ENCODE results near the gene DUOXA1. TPM values are rescaled to one million over a fixed set of nuclear protein-coding genes. Genes with fewer than 3 reads are reported as not detected.

The DUOXA1 gene, protein sequence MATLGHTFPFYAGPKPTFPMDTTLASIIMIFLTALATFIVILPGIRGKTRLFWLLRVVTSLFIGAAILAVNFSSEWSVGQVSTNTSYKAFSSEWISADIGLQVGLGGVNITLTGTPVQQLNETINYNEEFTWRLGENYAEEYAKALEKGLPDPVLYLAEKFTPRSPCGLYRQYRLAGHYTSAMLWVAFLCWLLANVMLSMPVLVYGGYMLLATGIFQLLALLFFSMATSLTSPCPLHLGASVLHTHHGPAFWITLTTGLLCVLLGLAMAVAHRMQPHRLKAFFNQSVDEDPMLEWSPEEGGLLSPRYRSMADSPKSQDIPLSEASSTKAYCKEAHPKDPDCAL
- total RNA-seq = not detected in 2 replicates
- long read RNA-seq = 0 reads

DNA sequence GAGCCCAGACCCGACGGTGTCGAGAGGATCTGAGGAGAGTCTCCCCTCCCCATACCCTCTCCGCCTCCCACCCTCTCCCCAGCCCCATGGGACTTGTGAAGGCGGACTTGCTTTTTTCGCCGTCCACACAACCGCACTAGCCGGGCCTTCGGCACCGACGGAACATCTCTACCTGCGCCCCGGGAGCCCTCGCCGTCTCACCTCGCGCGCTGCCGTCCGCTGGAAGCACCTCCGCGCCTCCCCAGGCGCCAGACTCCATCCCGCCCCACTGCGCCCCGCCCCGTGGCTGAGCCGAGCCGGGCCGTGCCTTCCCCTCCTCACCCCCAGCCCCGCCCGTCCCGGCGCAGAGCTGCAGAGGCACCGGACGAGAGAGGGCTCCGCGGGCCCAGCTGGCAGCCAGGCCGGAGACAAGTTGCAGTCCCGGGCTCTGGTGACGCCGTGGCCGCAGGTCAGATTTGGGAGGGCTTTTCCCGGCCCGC is at the start of gene DUOXA1, which contains the start of gene DUOX1:
Gene DUOXA1 (minus strand): TSS at position 229 of the 479 bp plus-strand sequence. CDS start 6,865 bp downstream, outside the sequence.
Gene DUOX1 (plus strand): TSS at position 344 of the 479 bp plus-strand sequence. CDS start 1,973 bp downstream, outside the sequence.
- DNase-seq (ENCODE audit: low read depth, low spot score) = no peak
- TF ChIP-seq, protein P1, sequence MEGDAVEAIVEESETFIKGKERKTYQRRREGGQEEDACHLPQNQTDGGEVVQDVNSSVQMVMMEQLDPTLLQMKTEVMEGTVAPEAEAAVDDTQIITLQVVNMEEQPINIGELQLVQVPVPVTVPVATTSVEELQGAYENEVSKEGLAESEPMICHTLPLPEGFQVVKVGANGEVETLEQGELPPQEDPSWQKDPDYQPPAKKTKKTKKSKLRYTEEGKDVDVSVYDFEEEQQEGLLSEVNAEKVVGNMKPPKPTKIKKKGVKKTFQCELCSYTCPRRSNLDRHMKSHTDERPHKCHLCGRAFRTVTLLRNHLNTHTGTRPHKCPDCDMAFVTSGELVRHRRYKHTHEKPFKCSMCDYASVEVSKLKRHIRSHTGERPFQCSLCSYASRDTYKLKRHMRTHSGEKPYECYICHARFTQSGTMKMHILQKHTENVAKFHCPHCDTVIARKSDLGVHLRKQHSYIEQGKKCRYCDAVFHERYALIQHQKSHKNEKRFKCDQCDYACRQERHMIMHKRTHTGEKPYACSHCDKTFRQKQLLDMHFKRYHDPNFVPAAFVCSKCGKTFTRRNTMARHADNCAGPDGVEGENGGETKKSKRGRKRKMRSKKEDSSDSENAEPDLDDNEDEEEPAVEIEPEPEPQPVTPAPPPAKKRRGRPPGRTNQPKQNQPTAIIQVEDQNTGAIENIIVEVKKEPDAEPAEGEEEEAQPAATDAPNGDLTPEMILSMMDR (conservative IDR thresholded peaks at IDR 0.05) = no peak
- no peak within 1 kb of the TSS for H3K27ac Mint-ChIP-seq (ENCODE audit: unreplicated experiment)
- peaks cover 100% of the 10 kb centered on the region for H3K27me3 Mint-ChIP-seq (ENCODE audit: low read depth)
- H3K9me3 Mint-ChIP-seq = no peaks in the 10 kb centered on the region
- H3K4me1 Mint-ChIP-seq = peaks cover 12% of the 10 kb centered on the region
- peak within 1 kb of the TSS; percentile 19 for H3K4me3 Mint-ChIP-seq
- no peaks in the 10 kb centered on the region for H3K36me3 Mint-ChIP-seq (ENCODE audit: low read depth)

DNA sequence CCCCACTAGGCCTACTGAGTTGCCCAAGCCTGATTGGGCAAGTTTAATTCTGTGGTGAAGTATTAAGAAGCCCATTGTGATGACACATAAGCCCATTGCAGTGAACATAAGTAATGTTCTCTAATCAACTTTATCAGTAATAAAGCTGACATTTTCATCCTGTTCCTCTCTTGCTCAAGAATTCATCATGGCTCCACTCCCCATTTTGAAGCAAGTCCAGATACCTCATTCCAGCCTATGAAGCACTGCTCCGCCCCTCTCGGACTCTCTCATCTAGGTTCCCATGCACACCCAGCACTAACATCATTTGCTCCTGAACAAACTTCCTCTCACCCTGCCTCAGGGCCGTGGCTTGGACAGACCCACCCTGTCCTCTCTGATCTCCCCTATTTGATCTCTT is 47.6 kb upstream of the DUOXA1 start:
- no peak overlapping the region for H3K27ac Mint-ChIP-seq (ENCODE audit: unreplicated experiment)
- H3K9me3 Mint-ChIP-seq = peaks cover 2% of the 10 kb centered on the region
- H3K36me3 Mint-ChIP-seq (ENCODE audit: low read depth) = peaks cover 33% of the 10 kb centered on the region
- DNase-seq (ENCODE audit: low read depth, low spot score) = no peak
- TF ChIP-seq, protein P1 (conservative IDR thresholded peaks at IDR 0.05) = no peak
- H3K27me3 Mint-ChIP-seq (ENCODE audit: low read depth) = no peaks in the 10 kb centered on the region
- H3K4me3 Mint-ChIP-seq = no peak overlapping the region
- peaks cover 18% of the 10 kb centered on the region for H3K4me1 Mint-ChIP-seq

DNA sequence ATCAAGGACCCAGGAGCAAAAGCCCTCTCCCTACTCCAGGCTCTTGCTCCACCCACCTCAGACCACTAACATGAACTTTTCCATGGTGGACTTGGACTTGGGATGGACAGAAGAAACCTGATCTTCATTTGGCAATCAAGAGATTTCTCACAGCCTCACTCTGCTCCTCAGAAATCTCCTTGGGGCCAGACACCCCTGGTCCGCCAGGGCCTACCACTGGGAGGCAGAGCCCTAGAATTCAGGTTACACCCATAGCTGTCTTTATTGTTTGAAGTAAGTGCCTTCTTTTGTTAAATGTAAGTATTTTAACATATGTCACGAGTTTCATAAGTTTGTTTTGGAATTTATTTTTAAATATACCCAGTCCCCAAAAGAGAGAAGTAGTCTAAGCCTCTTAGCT is 44.9 kb upstream of the DUOXA1 start:
- H3K27me3 Mint-ChIP-seq (ENCODE audit: low read depth) = no peaks in the 10 kb centered on the region
- H3K9me3 Mint-ChIP-seq = no peaks in the 10 kb centered on the region
- no peak overlapping the region for H3K27ac Mint-ChIP-seq (ENCODE audit: unreplicated experiment)
- peaks cover 27% of the 10 kb centered on the region for H3K36me3 Mint-ChIP-seq (ENCODE audit: low read depth)
- peak overlapping the region; percentile 31 for H3K4me3 Mint-ChIP-seq
- DNase-seq (ENCODE audit: low read depth, low spot score) = no peak
- TF ChIP-seq, protein P1 (conservative IDR thresholded peaks at IDR 0.05) = no peak
- H3K4me1 Mint-ChIP-seq = peaks cover 7% of the 10 kb centered on the region

DNA sequence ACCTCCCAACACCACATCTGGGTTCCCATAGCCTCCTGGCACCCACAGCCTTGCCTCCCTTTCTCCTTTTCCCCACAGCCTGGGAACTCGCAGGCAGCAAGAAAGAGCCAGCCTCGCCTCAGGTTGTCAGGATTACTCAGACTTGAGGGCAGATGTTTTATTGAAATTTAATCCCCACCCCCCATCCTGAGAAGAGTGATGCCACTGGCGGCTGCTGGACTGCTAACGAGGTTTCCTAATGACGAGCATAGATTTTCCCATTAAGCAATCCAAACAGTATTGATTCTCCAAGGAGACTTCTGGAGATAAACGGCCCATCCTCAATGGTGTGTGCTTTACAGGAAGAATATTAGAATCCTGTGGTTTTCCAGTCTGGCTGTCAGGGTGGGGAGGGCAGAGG is 44.4 kb upstream of the DUOXA1 start:
- Mint-ChIP-seq H3K9me3 (no peaks in the 10 kb centered on the region), H3K4me1 (peaks cover 7% of the 10 kb centered on the region), H3K27ac (ENCODE audit: unreplicated experiment) (no peak overlapping the region), H3K4me3 (no peak overlapping the region), H3K36me3 (ENCODE audit: low read depth) (peaks cover 27% of the 10 kb centered on the region), H3K27me3 (ENCODE audit: low read depth) (no peaks in the 10 kb centered on the region)
- TF ChIP-seq, protein P1 (conservative IDR thresholded peaks at IDR 0.05) = no peak
- DNase-seq (ENCODE audit: low read depth, low spot score) = no peak

DNA sequence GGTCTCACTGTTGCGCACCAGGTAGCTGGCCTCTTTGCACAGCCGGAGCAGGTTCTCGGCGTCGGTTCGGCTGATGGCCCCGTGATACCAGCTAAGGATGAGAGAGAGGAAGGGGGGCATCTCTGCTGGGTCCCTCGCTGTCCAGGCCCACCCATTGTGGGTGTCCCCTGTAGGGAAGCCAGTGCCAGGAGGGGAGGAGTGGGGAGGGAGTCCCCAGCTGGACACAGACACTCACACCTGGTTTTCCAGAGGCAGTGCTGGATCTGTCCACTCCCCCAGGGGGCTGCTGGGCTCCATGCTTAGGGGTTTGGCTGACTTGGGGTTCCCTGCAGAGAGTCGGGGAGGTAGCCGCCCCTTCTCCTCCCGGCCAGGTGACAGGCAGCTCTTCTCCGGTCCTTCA is 42.2 kb upstream of the DUOXA1 start:
- Mint-ChIP-seq H3K9me3 (no peaks in the 10 kb centered on the region), H3K4me1 (peaks cover 7% of the 10 kb centered on the region), H3K27ac (ENCODE audit: unreplicated experiment) (no peak overlapping the region), H3K36me3 (ENCODE audit: low read depth) (peaks cover 16% of the 10 kb centered on the region), H3K4me3 (no peak overlapping the region), H3K27me3 (ENCODE audit: low read depth) (no peaks in the 10 kb centered on the region)
- DNase-seq (ENCODE audit: low read depth, low spot score) = no peak
- TF ChIP-seq, protein P1 (conservative IDR thresholded peaks at IDR 0.05) = no peak
